SH-SY5Y (cell line): ENCODE measurements around the gene FAM241A.

Source experiments
- GATA2 ChIP-seq: IDR thresholded peaks from 2 replicates; pipeline ENCODE4 v1.6.1; 2011; ENCODE audit warnings: mild to moderate bottlenecking, low read depth, low read length
- GATA3 ChIP-seq: IDR thresholded peaks from 2 replicates; pipeline ENCODE4 v1.6.1; 2011; ENCODE audit warnings: low read depth, mild to moderate bottlenecking, low read length, moderate library complexity

The FAM241A gene

GRCh38 chr4:112214390-112215264 lies 69.4 kb downstream of the FAM241A start:
- no peak for TF ChIP-seq GATA3
- TF ChIP-seq GATA2: no peak

GRCh38 chr4:112219826-112220366 lies 74.6 kb downstream of the FAM241A start:
- TF ChIP-seq GATA3 (no peak), GATA2 (no peak)

- TF ChIP-seq GATA3: no peak
- TF ChIP-seq GATA2: no peak
Observed at GRCh38 chr4:112222219-112222955, 77.1 kb downstream of the FAM241A start.

GRCh38 chr4:112225157-112225556 lies 79.9 kb downstream of the FAM241A start:
- TF ChIP-seq GATA3: no peak
- no peak for TF ChIP-seq GATA2

GRCh38 chr4:112230879-112231778 lies 85.9 kb downstream of the FAM241A start:
- TF ChIP-seq GATA2: no peak
- TF ChIP-seq GATA3: no peak

- TF ChIP-seq GATA3: no peak
- no peak for TF ChIP-seq GATA2
Observed at GRCh38 chr4:112231779-112232713, 86.8 kb downstream of the FAM241A start, which contains the start of gene AP1AR. AP1AR (plus strand) TSS chr4:112231787; CDS start chr4:112232092, 305 bp downstream.

GRCh38 chr4:112234952-112235609 lies 89.8 kb downstream of the FAM241A start:
- no peak for TF ChIP-seq GATA3

GRCh38 chr4:112236040-112236439 lies 90.8 kb downstream of the FAM241A start:
- TF ChIP-seq GATA3: no peak
- TF ChIP-seq GATA2: no peak

GRCh38 chr4:112238833-112239232 lies 93.6 kb downstream of the FAM241A start:
- TF ChIP-seq GATA3: no peak
- TF ChIP-seq GATA2: no peak
